ENCODE data around the gene GPR176. TPM values are rescaled to one million over a fixed set of nuclear protein-coding genes. Genes with fewer than 3 reads are reported as not detected.

The GPR176 gene
- total RNA-seq, 2 donors from 2014 or later, result 0.07 to 0.14 TPM

DNA sequence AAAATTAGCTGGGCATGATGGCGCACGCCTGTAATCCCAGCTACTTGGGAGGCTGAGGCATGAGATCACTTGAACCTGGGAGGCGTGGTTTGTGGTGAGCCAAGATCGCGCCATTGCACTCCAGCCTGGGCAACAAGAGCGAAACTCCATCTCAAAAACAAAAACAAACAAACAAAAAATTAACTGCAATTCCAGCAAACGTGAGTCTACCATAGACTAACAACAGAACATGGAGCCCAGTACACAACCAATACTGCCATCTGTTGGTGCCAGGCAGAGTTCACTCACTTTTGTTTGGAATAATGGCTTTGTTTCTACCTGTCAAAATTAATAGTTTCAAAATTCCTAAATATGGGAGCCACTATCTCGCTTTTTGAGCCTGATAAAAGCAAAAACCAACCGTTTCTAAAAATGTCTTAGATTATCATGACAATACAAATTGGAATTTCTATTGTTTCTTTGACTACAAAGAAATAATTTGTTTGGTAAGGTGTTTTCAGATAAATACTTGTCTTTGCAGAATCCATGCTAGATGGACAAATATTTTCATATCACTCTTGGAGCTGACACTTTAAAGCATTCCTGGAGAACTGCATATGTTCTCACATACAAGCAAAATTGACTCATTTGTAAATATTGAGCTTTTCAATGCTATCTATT is 45.0 kb downstream of the GPR176 start:
- ATAC-seq (no peak), DNase-seq (ENCODE audit: low spot score) (no peak)
- Mint-ChIP-seq H3K27ac (no peak overlapping the region), H3K36me3 (no peaks in the 10 kb centered on the region), H3K4me1 (ENCODE audit: low read depth in 2 of 2) (no peaks in the 10 kb centered on the region), H3K4me3 (no peak overlapping the region), H3K27me3 (peaks cover 10 to 13% of the 10 kb centered on the region in 2 donors), H3K9me3 (no peaks in the 10 kb centered on the region)

DNA sequence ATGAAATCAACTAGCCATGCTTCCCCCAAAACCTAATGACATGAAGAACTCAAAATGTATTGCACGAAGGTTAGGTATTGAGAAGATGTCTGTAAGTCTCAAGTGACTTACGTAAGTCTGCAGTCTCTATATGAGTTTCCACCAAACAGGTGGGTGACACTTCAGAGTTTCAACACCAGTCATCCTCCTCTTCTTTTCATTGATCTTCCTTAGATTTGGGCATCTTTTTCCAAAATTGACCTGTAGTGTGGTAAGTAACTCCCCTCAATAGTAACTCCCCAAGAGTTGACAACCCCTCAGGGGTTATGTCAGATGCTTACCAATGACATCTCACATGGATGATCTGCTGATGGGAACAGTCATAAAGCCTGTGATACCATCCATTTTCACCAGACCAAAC is 46.1 kb downstream of the GPR176 start:
- H3K4me3 Mint-ChIP-seq, result no peak overlapping the region
- no peak overlapping the region for H3K27ac Mint-ChIP-seq
- H3K36me3 Mint-ChIP-seq, result no peaks in the 10 kb centered on the region
- ATAC-seq, result no peak
- no peaks in the 10 kb centered on the region for H3K4me1 Mint-ChIP-seq (ENCODE audit: low read depth in 2 of 2)
- H3K9me3 Mint-ChIP-seq, result no peaks in the 10 kb centered on the region
- peaks cover 14 to 18% of the 10 kb centered on the region in 2 donors for H3K27me3 Mint-ChIP-seq
- no peak for DNase-seq (ENCODE audit: low spot score)

DNA sequence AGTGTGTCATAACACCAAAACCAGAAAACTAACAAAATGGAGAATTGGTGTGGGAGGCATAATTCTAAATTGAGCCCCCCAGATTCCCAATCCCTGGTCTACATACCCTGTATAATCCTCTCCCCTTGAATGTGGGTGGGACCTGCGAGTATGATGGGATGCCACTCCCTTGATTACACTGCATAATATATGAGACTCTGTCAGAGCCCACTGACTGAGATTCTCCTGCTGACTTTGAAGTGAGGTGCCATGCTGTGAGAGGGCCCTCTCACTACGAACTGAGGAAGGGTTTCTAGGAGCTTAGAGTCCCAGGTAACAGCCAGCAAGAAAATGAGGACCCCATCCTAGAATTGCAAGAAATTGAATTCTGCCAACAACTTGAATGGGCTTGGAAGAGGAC is 49.5 kb downstream of the GPR176 start:
- no peak for DNase-seq (ENCODE audit: low spot score)
- no peak for ATAC-seq
- Mint-ChIP-seq H3K27ac (no peak overlapping the region), H3K27me3 (peaks cover 29 to 36% of the 10 kb centered on the region in 2 donors), H3K4me3 (no peak overlapping the region), H3K4me1 (ENCODE audit: low read depth in 2 of 2) (no peaks in the 10 kb centered on the region), H3K9me3 (no peaks in the 10 kb centered on the region), H3K36me3 (no peaks in the 10 kb centered on the region)

DNA sequence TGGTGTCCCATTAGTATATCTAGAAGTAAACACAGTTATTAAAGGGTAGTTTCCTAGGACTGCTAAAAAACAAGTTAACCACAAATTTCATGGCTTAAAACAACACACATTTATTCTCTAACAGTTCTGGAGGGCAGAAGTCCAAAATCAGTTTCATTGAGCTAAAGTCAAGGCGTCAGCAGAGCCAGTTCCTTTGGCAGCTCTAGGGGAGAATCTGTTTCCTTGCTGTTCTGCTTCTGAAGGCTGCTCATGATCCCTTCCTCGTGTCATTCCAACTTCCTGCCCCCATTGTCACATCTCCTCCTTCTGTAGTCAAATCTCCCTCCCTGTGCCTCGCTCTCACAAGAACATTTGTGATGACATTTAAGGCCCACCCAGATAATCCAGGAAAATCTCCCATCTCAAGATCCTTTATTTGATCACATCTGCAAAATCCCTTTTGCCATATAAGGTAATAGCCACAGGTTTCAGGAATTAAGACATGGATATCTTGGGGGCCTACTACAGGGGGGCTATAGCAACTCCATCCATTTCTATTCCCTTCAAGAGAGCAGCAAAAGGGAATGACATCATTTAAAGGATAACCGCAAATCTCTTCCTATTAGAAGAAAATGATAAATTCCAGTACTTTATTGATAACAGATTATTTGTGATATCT is 50.1 kb downstream of the GPR176 start:
- Mint-ChIP-seq H3K4me3 (no peak overlapping the region), H3K36me3 (no peaks in the 10 kb centered on the region), H3K9me3 (no peaks in the 10 kb centered on the region), H3K4me1 (ENCODE audit: low read depth in 2 of 2) (no peaks in the 10 kb centered on the region), H3K27me3 (peaks cover 31 to 41% of the 10 kb centered on the region in 2 donors), H3K27ac (no peak overlapping the region)
- ATAC-seq (no peak), DNase-seq (ENCODE audit: low spot score) (no peak)

DNA sequence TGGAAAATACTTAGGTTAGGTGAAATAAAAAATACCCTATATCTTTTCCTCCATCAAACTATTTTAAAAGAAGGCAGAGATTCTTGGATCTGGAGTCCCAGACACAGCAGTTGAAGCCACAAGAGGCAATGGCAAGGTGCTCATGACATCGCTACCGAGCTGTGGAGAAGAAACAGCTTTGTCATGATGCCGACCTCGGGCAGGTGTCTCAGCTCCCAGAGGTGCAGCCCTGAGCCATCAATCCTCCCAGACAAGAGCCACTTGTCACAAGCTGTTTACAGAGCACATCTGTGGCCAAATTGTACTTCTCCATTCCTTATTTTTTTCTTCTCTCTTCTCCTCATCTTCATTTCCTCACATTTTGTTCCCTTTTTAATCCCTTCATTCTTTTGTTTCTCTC is 50.8 kb downstream of the GPR176 start:
- ATAC-seq (no peak), DNase-seq (ENCODE audit: low spot score) (no peak)
- Mint-ChIP-seq H3K27ac (no peak overlapping the region), H3K27me3 (peaks cover 34 to 45% of the 10 kb centered on the region in 2 donors), H3K4me1 (ENCODE audit: low read depth in 2 of 2) (no peaks in the 10 kb centered on the region), H3K9me3 (no peaks in the 10 kb centered on the region), H3K36me3 (no peaks in the 10 kb centered on the region), H3K4me3 (no peak overlapping the region)

DNA sequence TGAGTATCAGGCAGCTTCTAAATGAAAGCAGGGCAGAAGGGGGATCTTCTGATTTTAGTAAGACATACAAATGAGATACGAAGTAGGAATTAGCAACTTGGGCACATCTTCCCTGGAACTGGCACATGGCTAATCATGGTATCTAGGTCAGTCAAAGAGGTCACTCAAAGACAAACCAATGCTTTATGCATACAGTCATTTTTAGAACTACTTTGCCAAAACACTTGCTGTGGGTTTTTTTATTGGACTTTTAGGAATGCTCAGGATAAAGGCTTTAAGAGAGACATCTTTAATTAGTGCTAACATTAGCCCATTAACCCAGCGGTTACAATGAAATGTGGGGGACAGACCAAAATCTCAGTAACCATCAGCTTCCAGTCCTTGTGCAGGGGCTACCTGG is 51.7 kb downstream of the GPR176 start:
- DNase-seq (ENCODE audit: low spot score), result no peak
- Mint-ChIP-seq H3K27me3 (peaks cover 33 to 45% of the 10 kb centered on the region in 2 donors), H3K4me1 (ENCODE audit: low read depth in 2 of 2) (no peaks in the 10 kb centered on the region), H3K9me3 (no peaks in the 10 kb centered on the region), H3K27ac (no peak overlapping the region), H3K4me3 (no peak overlapping the region), H3K36me3 (no peaks in the 10 kb centered on the region)
- ATAC-seq, result no peak

DNA sequence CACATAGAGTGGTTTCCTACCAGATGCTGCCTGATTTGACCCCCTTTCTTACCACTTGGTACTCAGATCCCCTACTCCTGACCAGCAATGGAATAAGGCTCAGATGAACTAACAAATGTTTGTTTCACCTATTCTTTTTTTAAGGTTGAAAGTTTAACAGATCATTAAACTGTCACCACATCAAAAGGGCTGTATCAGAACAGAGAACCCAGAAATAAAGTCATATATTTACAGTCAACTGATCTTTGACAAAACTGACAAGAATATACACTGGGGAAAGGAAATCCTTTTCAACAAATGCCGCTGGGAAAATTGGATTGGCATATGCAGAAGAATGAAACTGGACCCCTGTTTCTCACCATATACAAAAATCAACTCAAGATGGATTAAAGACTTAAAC is 56.0 kb downstream of the GPR176 start:
- H3K4me3 Mint-ChIP-seq, result no peak overlapping the region
- no peak overlapping the region for H3K27ac Mint-ChIP-seq
- DNase-seq (ENCODE audit: low spot score) (no peak), ATAC-seq (no peak)
- H3K36me3 Mint-ChIP-seq, result no peaks in the 10 kb centered on the region
- no peaks in the 10 kb centered on the region for H3K9me3 Mint-ChIP-seq
- peaks cover 22 to 44% of the 10 kb centered on the region in 2 donors for H3K27me3 Mint-ChIP-seq
- no peaks in the 10 kb centered on the region for H3K4me1 Mint-ChIP-seq (ENCODE audit: low read depth in 2 of 2)

DNA sequence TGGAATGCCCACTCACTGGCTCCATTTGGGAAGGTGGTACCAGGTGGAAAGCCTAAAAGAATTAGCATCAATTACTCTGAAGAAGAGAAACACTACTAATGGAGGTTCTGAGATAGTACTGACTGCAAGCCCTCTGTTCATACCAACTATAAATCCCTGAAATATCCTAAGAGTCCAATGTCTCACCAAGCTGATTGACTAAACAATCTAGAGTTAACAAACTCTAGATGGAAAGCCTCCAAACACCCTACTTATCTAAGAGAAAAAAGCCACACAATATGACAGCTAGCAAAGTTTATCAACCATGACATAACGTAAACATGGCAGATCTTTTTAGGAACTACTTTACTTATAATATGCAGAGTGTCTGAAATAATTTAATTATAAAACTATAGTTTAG is 59.2 kb downstream of the GPR176 start:
- Mint-ChIP-seq H3K4me3 (no peak overlapping the region), H3K36me3 (no peaks in the 10 kb centered on the region), H3K27ac (no peak overlapping the region), H3K4me1 (ENCODE audit: low read depth in 2 of 2) (no peaks in the 10 kb centered on the region), H3K9me3 (no peaks in the 10 kb centered on the region), H3K27me3 (peaks cover 12 to 31% of the 10 kb centered on the region in 2 donors)
- ATAC-seq (no peak), DNase-seq (ENCODE audit: low spot score) (no peak)

DNA sequence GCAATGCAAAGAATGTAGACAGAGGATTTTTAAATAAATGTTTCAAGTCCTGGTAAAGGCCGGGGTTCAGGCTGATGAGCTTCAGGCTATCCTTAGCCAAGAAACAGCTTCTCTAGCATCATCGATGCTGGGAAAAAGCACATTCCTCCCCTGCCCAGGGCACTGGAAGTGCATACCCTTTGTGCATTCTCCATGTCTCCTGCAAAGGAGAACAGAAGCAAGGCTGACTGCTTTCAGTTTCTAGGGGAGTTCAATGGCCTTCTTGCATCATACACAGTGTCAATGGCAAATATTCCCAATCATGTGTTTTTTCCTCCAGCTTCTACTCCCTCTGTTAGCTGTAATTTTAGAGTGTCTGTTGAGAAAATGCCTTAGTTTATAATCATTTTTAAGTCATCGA is 59.9 kb downstream of the GPR176 start:
- Mint-ChIP-seq H3K4me1 (ENCODE audit: low read depth in 2 of 2) (no peaks in the 10 kb centered on the region), H3K36me3 (no peaks in the 10 kb centered on the region), H3K9me3 (no peaks in the 10 kb centered on the region), H3K4me3 (no peak overlapping the region), H3K27ac (no peak overlapping the region), H3K27me3 (peaks cover 10 to 25% of the 10 kb centered on the region in 2 donors)
- ATAC-seq, result no peak
- DNase-seq (ENCODE audit: low spot score), result no peak

DNA sequence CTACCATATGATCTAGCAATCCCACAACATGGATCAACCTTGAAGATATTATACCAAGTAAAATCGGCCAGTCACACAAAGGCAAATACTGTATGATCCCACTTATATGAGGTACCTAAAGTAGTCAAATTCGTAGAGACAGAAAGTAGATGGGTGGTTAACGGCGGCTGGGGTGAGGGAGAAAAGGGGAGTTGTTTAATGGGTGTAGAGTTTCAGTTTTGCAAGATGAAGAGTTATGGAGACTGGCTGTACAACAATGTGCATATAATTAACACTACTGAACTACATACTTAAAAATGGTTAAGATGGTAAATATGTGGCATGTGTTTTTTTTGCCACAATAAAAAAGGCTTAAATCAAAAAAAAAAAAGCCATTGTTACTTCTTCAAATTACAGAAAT is 60.4 kb downstream of the GPR176 start:
- ATAC-seq, result no peak
- peaks cover 9 to 19% of the 10 kb centered on the region in 2 donors for H3K27me3 Mint-ChIP-seq

DNA sequence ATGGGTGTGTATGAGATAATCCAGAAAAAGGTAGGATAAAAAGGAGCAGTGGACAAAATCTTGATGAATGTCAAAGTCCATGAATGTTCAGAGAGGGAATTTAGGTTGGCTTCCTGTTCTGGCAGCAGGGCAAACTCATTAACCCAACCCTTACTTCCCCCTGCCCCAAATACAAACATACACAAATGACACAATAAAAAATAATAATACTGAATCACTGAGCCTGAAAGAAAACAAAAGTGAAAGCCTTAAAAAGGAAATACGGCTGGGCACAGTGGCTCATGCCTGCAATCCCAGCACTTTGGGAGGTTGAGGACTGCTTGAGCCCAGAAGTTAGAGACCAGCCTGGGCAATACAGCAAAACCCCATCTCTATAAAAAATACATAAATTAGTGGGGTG is 62.9 kb downstream of the GPR176 start:
- no peaks in the 10 kb centered on the region for H3K9me3 Mint-ChIP-seq
- H3K4me3 Mint-ChIP-seq, result no peak overlapping the region
- H3K27ac Mint-ChIP-seq, result no peak overlapping the region
- H3K36me3 Mint-ChIP-seq, result no peaks in the 10 kb centered on the region
- no peak for ATAC-seq
- H3K4me1 Mint-ChIP-seq (ENCODE audit: low read depth in 2 of 2), result no peaks in the 10 kb centered on the region
- DNase-seq (ENCODE audit: low spot score), result no peak
- H3K27me3 Mint-ChIP-seq, result peaks cover 11 to 29% of the 10 kb centered on the region in 2 donors

More for the DNA sequence above, 60.4 kb downstream of the GPR176 start:
- no peaks in the 10 kb centered on the region for H3K4me1 Mint-ChIP-seq (ENCODE audit: low read depth in 2 of 2)
- DNase-seq (ENCODE audit: low spot score), result no peak
- no peaks in the 10 kb centered on the region for H3K36me3 Mint-ChIP-seq
- H3K27ac Mint-ChIP-seq, result no peak overlapping the region
- no peak overlapping the region for H3K4me3 Mint-ChIP-seq
- H3K9me3 Mint-ChIP-seq, result no peaks in the 10 kb centered on the region

DNA sequence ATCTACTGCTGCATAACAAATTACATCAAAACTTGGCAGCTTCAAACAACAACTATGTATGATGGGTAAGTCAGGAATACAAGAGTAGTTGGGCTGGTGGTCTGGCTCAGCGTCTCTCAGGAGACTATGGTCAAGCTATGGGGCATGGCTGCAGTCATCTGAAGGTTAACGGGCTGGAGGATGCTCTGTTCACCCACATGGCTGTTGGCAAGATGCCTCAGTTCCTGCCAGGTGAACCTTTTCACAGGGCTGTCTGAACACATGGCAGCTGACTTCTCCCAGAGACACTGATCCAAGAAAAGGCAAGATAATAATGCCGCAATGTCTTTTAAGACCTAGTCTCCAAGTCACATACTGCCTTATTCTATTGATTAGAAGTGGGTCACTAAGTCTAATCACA is 63.7 kb downstream of the GPR176 start:
- H3K9me3 Mint-ChIP-seq, result no peaks in the 10 kb centered on the region
- H3K27ac Mint-ChIP-seq, result no peak overlapping the region
- peaks cover 11 to 29% of the 10 kb centered on the region in 2 donors for H3K27me3 Mint-ChIP-seq
- ATAC-seq (no peak), DNase-seq (ENCODE audit: low spot score) (no peak)
- H3K4me1 Mint-ChIP-seq (ENCODE audit: low read depth in 2 of 2), result no peaks in the 10 kb centered on the region
- no peaks in the 10 kb centered on the region for H3K36me3 Mint-ChIP-seq
- H3K4me3 Mint-ChIP-seq, result no peak overlapping the region

DNA sequence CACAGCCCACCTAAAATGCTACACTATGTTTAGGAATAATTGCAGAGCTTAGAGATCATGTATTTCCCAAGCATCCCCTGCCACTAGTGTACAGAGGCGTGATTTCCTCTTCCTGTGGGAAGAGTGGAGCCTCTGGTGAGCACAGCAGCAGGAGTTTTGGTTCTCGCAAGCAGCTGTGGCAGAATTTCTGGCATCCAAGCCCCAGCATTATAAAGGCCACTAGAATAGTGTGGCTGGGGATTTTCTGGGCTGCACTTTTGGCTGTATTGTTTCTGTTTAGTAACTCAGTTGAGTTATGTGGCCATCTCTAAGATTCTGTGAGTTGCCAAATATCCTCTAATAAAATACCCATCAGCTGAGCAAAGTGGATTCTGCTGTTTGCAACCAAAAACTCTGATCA is 64.7 kb downstream of the GPR176 start:
- no peak overlapping the region for H3K27ac Mint-ChIP-seq
- peaks cover 0 to 1% of the 10 kb centered on the region in 2 donors for H3K4me1 Mint-ChIP-seq (ENCODE audit: low read depth in 2 of 2)
- peaks cover 12 to 36% of the 10 kb centered on the region in 2 donors for H3K27me3 Mint-ChIP-seq
- H3K9me3 Mint-ChIP-seq, result no peaks in the 10 kb centered on the region
- DNase-seq (ENCODE audit: low spot score) (no peak), ATAC-seq (no peak)
- no peak overlapping the region for H3K4me3 Mint-ChIP-seq
- no peaks in the 10 kb centered on the region for H3K36me3 Mint-ChIP-seq

DNA sequence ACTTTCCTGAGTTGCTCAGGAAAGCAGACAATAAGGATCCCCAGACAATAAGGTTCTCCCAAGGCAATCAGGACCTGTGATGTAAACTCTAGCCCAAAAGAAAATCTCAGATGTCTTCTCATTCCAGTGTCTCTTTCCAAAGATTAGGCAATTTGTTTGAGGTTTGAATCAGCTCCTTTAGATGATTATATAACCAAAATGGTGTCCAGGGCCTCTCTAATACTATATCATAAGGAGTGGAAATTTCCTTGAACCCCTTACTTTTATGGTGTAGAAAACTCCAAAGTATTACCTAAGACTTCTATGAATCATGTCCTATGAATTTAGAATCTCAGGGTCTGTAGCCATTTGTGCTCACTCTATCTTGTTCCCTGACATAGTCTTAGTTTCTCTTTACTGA is 65.9 kb downstream of the GPR176 start:
- no peak overlapping the region for H3K27ac Mint-ChIP-seq
- H3K27me3 Mint-ChIP-seq, result peaks cover 14 to 43% of the 10 kb centered on the region in 2 donors
- DNase-seq (ENCODE audit: low spot score) (no peak), ATAC-seq (no peak)
- peaks cover 0 to 5% of the 10 kb centered on the region in 2 donors for H3K4me1 Mint-ChIP-seq (ENCODE audit: low read depth in 2 of 2)
- no peaks in the 10 kb centered on the region for H3K36me3 Mint-ChIP-seq
- no peak overlapping the region for H3K4me3 Mint-ChIP-seq
- H3K9me3 Mint-ChIP-seq, result no peaks in the 10 kb centered on the region

All from natural killer cell treated with Interleukin-12 subunit alpha and Interleukin-12 subunit beta and Interleukin-15 and Interleukin-18, amount 100 ng/mL, for 72 hours (primary cell).